Chondrocyte (in vitro differentiated cells): ENCODE results near the gene CACNA1C. TPM values are rescaled to one million over a fixed set of nuclear protein-coding genes. Genes with fewer than 3 reads are reported as not detected.

Experiments
- DNase-seq: peaks from one replicate; pipeline ENCODE4 v3.0.0; 2021; ENCODE audit warnings: mixed read lengths, low spot score
- H3K27ac Mint-ChIP-seq: one replicate; pipeline ENCODE4 v1.8.0; 2021; ENCODE audit warnings: mild to moderate bottlenecking, moderate library complexity, mixed read lengths; ENCODE audit not compliant: unreplicated experiment
- H3K27me3 Mint-ChIP-seq: 2 replicates; pipeline ENCODE4 v1.8.0; 2021; ENCODE audit warnings: low read depth, mixed read lengths
- H3K36me3 Mint-ChIP-seq: 2 replicates; pipeline ENCODE4 v1.8.0; 2021; ENCODE audit warnings: low read depth, mixed read lengths
- H3K4me1 Mint-ChIP-seq: 2 replicates; pipeline ENCODE4 v1.8.0; 2021; ENCODE audit warnings: low read depth, mild to moderate bottlenecking, mixed read lengths
- H3K4me3 Mint-ChIP-seq: one replicate; pipeline ENCODE4 v1.8.0; 2021; ENCODE audit warnings: mild to moderate bottlenecking, moderate library complexity, mixed read lengths; ENCODE audit not compliant: unreplicated experiment
- H3K9me3 Mint-ChIP-seq: 2 replicates; pipeline ENCODE4 v1.8.0; 2021; ENCODE audit warnings: low read depth, mixed read lengths
- CTCF ChIP-seq: fragments of 200-600 bp; sonication (generic); IDR thresholded peaks from 2 replicates; pipeline ENCODE4 v1.5.0; 2021; ENCODE audit warnings: antibody characterized with exemption, mild to moderate bottlenecking, moderate library complexity
- total RNA-seq: library from RNA; stranded (reverse); gene quantifications from 3 replicates; pipeline ENCODE4 v1.2.1, GENCODE V29; 2021

CACNA1C gene
- total RNA-seq, 1 donor from 2014 or later = 27.0 TPM

- peaks cover 3% of the 10 kb centered on the region for H3K36me3 Mint-ChIP-seq
- H3K4me1 Mint-ChIP-seq = no peaks in the 10 kb centered on the region
- H3K27ac Mint-ChIP-seq = no peak overlapping the region
- DNase-seq = no peak
- TF ChIP-seq CTCF = no peak
- H3K9me3 Mint-ChIP-seq = peaks cover 2% of the 10 kb centered on the region
- peaks cover 33% of the 10 kb centered on the region for H3K27me3 Mint-ChIP-seq
- H3K4me3 Mint-ChIP-seq = no peak overlapping the region
Measured at GRCh38 chr12:2027351-2027750, 25.4 kb upstream of the CACNA1C start.

GRCh38 chr12:2029851-2030250, 22.9 kb upstream of the CACNA1C start:
- DNase-seq = no peak
- Mint-ChIP-seq H3K9me3 (no peaks in the 10 kb centered on the region), H3K27me3 (peaks cover 24% of the 10 kb centered on the region), H3K4me1 (peaks cover 4% of the 10 kb centered on the region), H3K4me3 (no peak overlapping the region), H3K36me3 (no peaks in the 10 kb centered on the region), H3K27ac (no peak overlapping the region)
- no peak for TF ChIP-seq CTCF

GRCh38 chr12:2032506-2032905, 20.3 kb upstream of the CACNA1C start:
- Mint-ChIP-seq H3K36me3 (no peaks in the 10 kb centered on the region), H3K9me3 (no peaks in the 10 kb centered on the region), H3K4me1 (peaks cover 9% of the 10 kb centered on the region), H3K27ac (no peak overlapping the region), H3K27me3 (peaks cover 34% of the 10 kb centered on the region), H3K4me3 (no peak overlapping the region)
- TF ChIP-seq CTCF = no peak
- no peak for DNase-seq

- peak overlapping the region; percentile 63 for H3K4me3 Mint-ChIP-seq
- H3K9me3 Mint-ChIP-seq = no peaks in the 10 kb centered on the region
- H3K27me3 Mint-ChIP-seq = peaks cover 45% of the 10 kb centered on the region
- no peak overlapping the region for H3K27ac Mint-ChIP-seq
- DNase-seq = no peak
- H3K36me3 Mint-ChIP-seq = no peaks in the 10 kb centered on the region
- peaks cover 9% of the 10 kb centered on the region for H3K4me1 Mint-ChIP-seq
- TF ChIP-seq CTCF = peak; percentile 97
Measured at GRCh38 chr12:2034633-2035430, 18.0 kb upstream of the CACNA1C start.

- peak overlapping the region; percentile 63 for H3K4me3 Mint-ChIP-seq
- peaks cover 52% of the 10 kb centered on the region for H3K27me3 Mint-ChIP-seq
- H3K9me3 Mint-ChIP-seq = no peaks in the 10 kb centered on the region
- peaks cover 9% of the 10 kb centered on the region for H3K4me1 Mint-ChIP-seq
- no peak for TF ChIP-seq CTCF
- DNase-seq = no peak
- no peaks in the 10 kb centered on the region for H3K36me3 Mint-ChIP-seq
- H3K27ac Mint-ChIP-seq = no peak overlapping the region
Measured at GRCh38 chr12:2035431-2036055, 17.2 kb upstream of the CACNA1C start.
